Neural cell (in vitro differentiated cells): Measurements from ENCODE around the gene GFAP. TPM values are rescaled to one million over a fixed set of nuclear protein-coding genes. Genes with fewer than 3 reads are reported as not detected.

Source experiments
- H2AFZ ChIP-seq: fragments of 200-600, 300-800 bp; sonication (generic), shearing (Covaris generic); 2 replicates; pipeline ENCODE4 v1.6.0; 2014; ENCODE audit warnings: low read depth, mild to moderate bottlenecking, antibody characterized with exemption, low read length, moderate library complexity
- H3F3A ChIP-seq: fragments of 200-600 bp; shearing (Covaris generic); 2 replicates; pipeline ENCODE4 v1.6.1; 2016; ENCODE audit warnings: mild to moderate bottlenecking, moderate library complexity, mixed read lengths, antibody characterized with exemption, low read length; ENCODE audit not compliant: insufficient read depth, poor library complexity, severe bottlenecking
- H3K27ac ChIP-seq: fragments of 200-600, 300-800 bp; sonication (generic), shearing (Covaris generic); 2 replicates; pipeline ENCODE4 v1.5.1; 2014; ENCODE audit warnings: mild to moderate bottlenecking, low read length, moderate library complexity
- H3K27me3 ChIP-seq: fragments of 300-800, 200-600 bp; sonication (generic), shearing (Covaris generic); 2 replicates; pipeline ENCODE4 v1.6.0; 2014; ENCODE audit warnings: mild to moderate bottlenecking, low read depth, low read length, moderate library complexity; ENCODE audit not compliant: insufficient read depth
- H3K36me3 ChIP-seq: fragments of 300-800, 200-600 bp; sonication (generic), shearing (Covaris generic); 2 replicates; pipeline ENCODE4 v1.5.1; 2014; ENCODE audit warnings: mild to moderate bottlenecking, antibody characterized with exemption, low read length, moderate library complexity; ENCODE audit not compliant: insufficient read depth
- H3K4me2 ChIP-seq: fragments of 300-800, 200-600 bp; sonication (generic), shearing (Covaris generic); 2 replicates; pipeline ENCODE4 v1.6.0; 2014; ENCODE audit warnings: mild to moderate bottlenecking, low read length
- H3K4me3 ChIP-seq: fragments of 300-800, 200-600 bp; sonication (generic), shearing (Covaris generic); 2 replicates; pipeline ENCODE4 v1.5.1; 2014; ENCODE audit warnings: mild to moderate bottlenecking, low read length, moderate library complexity
- H3K79me2 ChIP-seq: fragments of 200-600 bp; shearing (Covaris generic); replicated peaks from 2 replicates; pipeline ENCODE4 v1.6.0; 2014; ENCODE audit warnings: mild to moderate bottlenecking, low read length, moderate library complexity; ENCODE audit not compliant: insufficient read depth
- H3K9ac ChIP-seq: fragments of 300-800, 200-600 bp; sonication (generic), shearing (Covaris generic); 2 replicates; pipeline ENCODE4 v1.6.1; 2016; ENCODE audit warnings: mild to moderate bottlenecking, low read length, mixed read lengths
- H3K9me2 ChIP-seq: fragments of 200-600 bp; shearing (Covaris generic); 2 replicates; pipeline ENCODE4 v1.6.1; 2016; ENCODE audit warnings: mild to moderate bottlenecking, low read length, mixed read lengths; ENCODE audit not compliant: insufficient read depth
- H3K9me3 ChIP-seq: fragments of 200-600, 300-800 bp; sonication (generic), shearing (Covaris generic); 2 replicates; pipeline ENCODE4 v1.6.1; 2016; ENCODE audit warnings: mild to moderate bottlenecking, mixed run types, low read length, moderate library complexity, mixed read lengths
- H4K20me1 ChIP-seq: fragments of 200-600 bp; shearing (Covaris generic); 2 replicates; pipeline ENCODE4 v1.6.1; 2016; ENCODE audit warnings: mild to moderate bottlenecking, mixed run types; ENCODE audit not compliant: insufficient read depth
- EP300 ChIP-seq: fragments of 450-650 bp; conservative IDR thresholded peaks from 2 replicates; pipeline ENCODE4 v1.6.1; 2014; ENCODE audit warnings: antibody characterized with exemption, mild to moderate bottlenecking, moderate library complexity; ENCODE audit not compliant: poor library complexity, severe bottlenecking
- EZH2 ChIP-seq: fragments of 200-600, 300-800 bp; shearing (Covaris generic), sonication (generic); IDR thresholded peaks from 2 replicates; pipeline ENCODE4 v1.6.1; 2014; ENCODE audit warnings: antibody characterized with exemption, low read length, borderline replicate concordance, mild to moderate bottlenecking; ENCODE audit not compliant: insufficient read depth, poor library complexity, severe bottlenecking
- MXI1 ChIP-seq: fragments of 450-650 bp; conservative IDR thresholded peaks from 2 replicates; pipeline ENCODE4 v1.6.1; 2014; ENCODE audit warnings: antibody characterized with exemption, mild to moderate bottlenecking; ENCODE audit not compliant: poor library complexity, severe bottlenecking
- POLR2AphosphoS5 ChIP-seq: IDR thresholded peaks from 2 replicates; pipeline ENCODE4 v1.6.1; 2012
- RAD21 ChIP-seq: fragments of 450-650 bp; conservative IDR thresholded peaks from 2 replicates; pipeline ENCODE4 v1.6.1; 2014; ENCODE audit warnings: antibody characterized with exemption, mild to moderate bottlenecking, moderate library complexity
- SMC3 ChIP-seq: fragments of 450-650 bp; conservative IDR thresholded peaks from 2 replicates; pipeline ENCODE4 v1.6.1; 2014; ENCODE audit warnings: antibody characterized with exemption, mild to moderate bottlenecking, moderate library complexity; ENCODE audit not compliant: poor library complexity
- TAF1 ChIP-seq: IDR thresholded peaks from 2 replicates; pipeline ENCODE4 v1.6.1; 2012; ENCODE audit warnings: low read depth
- polyA plus RNA-seq: library from polyadenylated mRNA; depleted of rRNA; stranded (reverse); fragments of >200 nt; gene quantifications from 2 replicates; pipeline ENCODE4 v1.2.3, GENCODE V29; 2014
- TF ChIP-seq, protein P1 (sequence below): fragments of 450-650 bp; IDR thresholded peaks from 2 replicates; pipeline ENCODE4 v1.5.1; 2014; ENCODE audit warnings: antibody characterized with exemption, mild to moderate bottlenecking, moderate library complexity; ENCODE audit not compliant: poor library complexity, severe bottlenecking
- TF ChIP-seq, protein P2 (sequence below): IDR thresholded peaks from 2 replicates; pipeline ENCODE4 v1.6.1; 2012; ENCODE audit warnings: borderline replicate concordance

Gene GFAP
- polyA plus RNA-seq, 1 donor from 2014 or later = not detected

DNA sequence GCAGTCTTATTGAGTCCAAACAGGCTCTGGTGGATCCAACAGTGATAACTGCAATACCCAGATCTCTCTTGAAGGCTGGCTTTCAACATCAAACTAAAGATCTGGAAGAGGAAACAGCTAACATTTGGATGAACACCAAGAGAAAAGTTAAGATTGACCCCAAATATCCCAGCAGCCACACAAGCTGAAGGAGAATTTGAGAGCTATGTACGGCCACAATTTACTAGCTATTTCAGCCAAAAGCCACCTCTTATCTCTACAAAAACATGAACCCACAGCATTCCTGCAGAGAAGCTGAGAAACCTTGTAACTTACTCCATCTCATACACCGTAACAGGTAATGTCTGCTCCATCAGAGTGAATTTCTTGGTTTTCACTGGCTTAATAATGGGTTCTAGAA is 30.4 kb downstream of the GFAP start:
- Histone ChIP-seq H3K9ac (no peak overlapping the region), H3K4me2 (no peak overlapping the region), H2AFZ (no peak overlapping the region), H3K9me2 (no peaks in the 10 kb centered on the region), H3K27ac (no peak overlapping the region), H3K4me3 (no peak overlapping the region), H3K36me3 (peaks cover 5% of the 10 kb centered on the region), H4K20me1 (no peaks in the 10 kb centered on the region), H3K9me3 (no peaks in the 10 kb centered on the region), H3F3A (no peaks in the 10 kb centered on the region), H3K27me3 (no peaks in the 10 kb centered on the region), H3K79me2 (no peaks in the 10 kb centered on the region)
- TF ChIP-seq SMC3 (no peak), RAD21 (no peak)
- TF ChIP-seq, protein P1, sequence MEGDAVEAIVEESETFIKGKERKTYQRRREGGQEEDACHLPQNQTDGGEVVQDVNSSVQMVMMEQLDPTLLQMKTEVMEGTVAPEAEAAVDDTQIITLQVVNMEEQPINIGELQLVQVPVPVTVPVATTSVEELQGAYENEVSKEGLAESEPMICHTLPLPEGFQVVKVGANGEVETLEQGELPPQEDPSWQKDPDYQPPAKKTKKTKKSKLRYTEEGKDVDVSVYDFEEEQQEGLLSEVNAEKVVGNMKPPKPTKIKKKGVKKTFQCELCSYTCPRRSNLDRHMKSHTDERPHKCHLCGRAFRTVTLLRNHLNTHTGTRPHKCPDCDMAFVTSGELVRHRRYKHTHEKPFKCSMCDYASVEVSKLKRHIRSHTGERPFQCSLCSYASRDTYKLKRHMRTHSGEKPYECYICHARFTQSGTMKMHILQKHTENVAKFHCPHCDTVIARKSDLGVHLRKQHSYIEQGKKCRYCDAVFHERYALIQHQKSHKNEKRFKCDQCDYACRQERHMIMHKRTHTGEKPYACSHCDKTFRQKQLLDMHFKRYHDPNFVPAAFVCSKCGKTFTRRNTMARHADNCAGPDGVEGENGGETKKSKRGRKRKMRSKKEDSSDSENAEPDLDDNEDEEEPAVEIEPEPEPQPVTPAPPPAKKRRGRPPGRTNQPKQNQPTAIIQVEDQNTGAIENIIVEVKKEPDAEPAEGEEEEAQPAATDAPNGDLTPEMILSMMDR = no peak
- TF ChIP-seq, protein P2, sequence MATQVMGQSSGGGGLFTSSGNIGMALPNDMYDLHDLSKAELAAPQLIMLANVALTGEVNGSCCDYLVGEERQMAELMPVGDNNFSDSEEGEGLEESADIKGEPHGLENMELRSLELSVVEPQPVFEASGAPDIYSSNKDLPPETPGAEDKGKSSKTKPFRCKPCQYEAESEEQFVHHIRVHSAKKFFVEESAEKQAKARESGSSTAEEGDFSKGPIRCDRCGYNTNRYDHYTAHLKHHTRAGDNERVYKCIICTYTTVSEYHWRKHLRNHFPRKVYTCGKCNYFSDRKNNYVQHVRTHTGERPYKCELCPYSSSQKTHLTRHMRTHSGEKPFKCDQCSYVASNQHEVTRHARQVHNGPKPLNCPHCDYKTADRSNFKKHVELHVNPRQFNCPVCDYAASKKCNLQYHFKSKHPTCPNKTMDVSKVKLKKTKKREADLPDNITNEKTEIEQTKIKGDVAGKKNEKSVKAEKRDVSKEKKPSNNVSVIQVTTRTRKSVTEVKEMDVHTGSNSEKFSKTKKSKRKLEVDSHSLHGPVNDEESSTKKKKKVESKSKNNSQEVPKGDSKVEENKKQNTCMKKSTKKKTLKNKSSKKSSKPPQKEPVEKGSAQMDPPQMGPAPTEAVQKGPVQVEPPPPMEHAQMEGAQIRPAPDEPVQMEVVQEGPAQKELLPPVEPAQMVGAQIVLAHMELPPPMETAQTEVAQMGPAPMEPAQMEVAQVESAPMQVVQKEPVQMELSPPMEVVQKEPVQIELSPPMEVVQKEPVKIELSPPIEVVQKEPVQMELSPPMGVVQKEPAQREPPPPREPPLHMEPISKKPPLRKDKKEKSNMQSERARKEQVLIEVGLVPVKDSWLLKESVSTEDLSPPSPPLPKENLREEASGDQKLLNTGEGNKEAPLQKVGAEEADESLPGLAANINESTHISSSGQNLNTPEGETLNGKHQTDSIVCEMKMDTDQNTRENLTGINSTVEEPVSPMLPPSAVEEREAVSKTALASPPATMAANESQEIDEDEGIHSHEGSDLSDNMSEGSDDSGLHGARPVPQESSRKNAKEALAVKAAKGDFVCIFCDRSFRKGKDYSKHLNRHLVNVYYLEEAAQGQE = no peak

DNA sequence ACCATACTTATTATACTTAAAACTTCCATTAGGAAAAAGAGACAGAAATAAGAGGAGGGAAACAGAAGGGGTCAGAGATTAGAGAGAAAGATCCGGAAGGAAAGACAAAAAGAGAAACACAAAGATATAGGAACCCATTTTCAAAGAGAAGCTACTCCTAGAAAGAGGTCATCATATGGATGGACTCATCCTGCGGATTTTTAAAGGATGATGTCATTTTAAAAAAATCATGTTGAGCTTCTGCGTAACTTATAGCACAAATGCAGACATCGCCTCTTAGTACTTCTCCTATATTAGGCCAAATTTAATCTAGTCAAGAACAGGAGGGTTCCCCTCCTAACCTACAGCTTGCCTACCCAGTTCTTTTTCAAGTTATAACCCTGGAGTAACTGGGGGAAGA is 34.2 kb downstream of the GFAP start:
- Histone ChIP-seq H3K9me3 (no peaks in the 10 kb centered on the region), H3K36me3 (no peaks in the 10 kb centered on the region), H3K9ac (no peak overlapping the region), H2AFZ (no peak overlapping the region), H3K9me2 (no peaks in the 10 kb centered on the region), H3K27ac (no peak overlapping the region), H3F3A (no peaks in the 10 kb centered on the region), H3K27me3 (no peaks in the 10 kb centered on the region), H3K4me3 (no peak overlapping the region), H4K20me1 (no peaks in the 10 kb centered on the region), H3K4me2 (no peak overlapping the region), H3K79me2 (no peaks in the 10 kb centered on the region)
- TF ChIP-seq EZH2 (no peak), SMC3 (no peak), POLR2AphosphoS5 (no peak), EP300 (no peak), RAD21 (no peak), TAF1 (no peak), MXI1 (no peak)
- TF ChIP-seq, protein P2 = no peak
- TF ChIP-seq, protein P1 = no peak
